ENCODE measurements around the gene ZBP1.

ZBP1 gene

GRCh38 chr20:57657535-57658446 lies 37.6 kb upstream of the ZBP1 start:
- DNase-seq = no peak

- no peak for DNase-seq
These were observed 36.8 kb upstream of the ZBP1 start for GRCh38 chr20:57656821-57657534.

- no peak for DNase-seq
These were observed 36.1 kb upstream of the ZBP1 start for GRCh38 chr20:57656252-57656820.

- DNase-seq = no peak
These were observed 35.6 kb upstream of the ZBP1 start for GRCh38 chr20:57655809-57656155.

GRCh38 chr20:57654998-57655808 lies 35.0 kb upstream of the ZBP1 start:
- DNase-seq = peak; percentile 24

- peak; percentile 81 for DNase-seq
These were observed 34.3 kb upstream of the ZBP1 start for GRCh38 chr20:57654363-57654997.

GRCh38 chr20:57653910-57654309 lies 33.7 kb upstream of the ZBP1 start:
- no peak for DNase-seq

- no peak for DNase-seq
These were observed 33.3 kb upstream of the ZBP1 start for GRCh38 chr20:57653546-57653900.

- peak; percentile 21 for DNase-seq
These were observed 32.6 kb upstream of the ZBP1 start for GRCh38 chr20:57652606-57653545.

GRCh38 chr20:57651881-57652605 lies 31.8 kb upstream of the ZBP1 start:
- DNase-seq = peak; percentile 16

- no peak for DNase-seq
These were observed 30.7 kb upstream of the ZBP1 start for GRCh38 chr20:57650756-57651483.

GRCh38 chr20:57650266-57650665 lies 30.0 kb upstream of the ZBP1 start:
- no peak for DNase-seq

GRCh38 chr20:57649617-57650015 lies 29.4 kb upstream of the ZBP1 start:
- no peak for DNase-seq

GRCh38 chr20:57648878-57649616 lies 28.8 kb upstream of the ZBP1 start:
- peak; percentile 19 for DNase-seq

GRCh38 chr20:57647933-57648785 lies 27.9 kb upstream of the ZBP1 start:
- DNase-seq = peak; percentile 24

- DNase-seq = peak; percentile 13
These were observed 27.0 kb upstream of the ZBP1 start for GRCh38 chr20:57647006-57647932.

GRCh38 chr20:57638895-57639236 lies 18.6 kb upstream of the ZBP1 start:
- no peak for DNase-seq

Measured in retina (tissue), 1 donor.